ENCODE data around the gene SDK1.

DNA sequence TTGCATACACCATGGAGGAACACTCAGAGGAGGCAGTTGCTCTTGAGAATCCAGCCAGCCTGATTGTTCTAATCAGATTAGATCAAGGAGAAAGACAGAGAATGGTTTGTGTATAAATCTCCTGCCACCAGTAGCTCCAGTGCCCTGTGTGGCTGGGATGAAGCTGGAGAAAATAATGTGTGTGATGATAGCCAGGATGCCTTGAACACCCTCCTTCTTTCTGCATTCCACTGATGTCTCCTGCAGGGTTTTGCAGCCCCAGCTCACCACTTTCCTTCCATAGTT is 766.4 kb downstream of the SDK1 start:
- TF ChIP-seq GRHL2 (CRISPR knock-in tag; IDR thresholded peaks at IDR 0.05; ENCODE audit: insufficient replicate concordance, severe bottlenecking) (no peak), ELF4 (CRISPR knock-in tag; IDR thresholded peaks at IDR 0.05; ENCODE audit: low read depth) (no peak), CBFB (CRISPR knock-in tag; IDR thresholded peaks at IDR 0.05; ENCODE audit: low read depth) (no peak), GABPB1 (CRISPR knock-in tag; IDR thresholded peaks at IDR 0.05) (no peak), NFATC4 (CRISPR knock-in tag; IDR thresholded peaks at IDR 0.05) (no peak), JUN (CRISPR knock-in tag; IDR thresholded peaks at IDR 0.05) (no peak), ZNF121 (CRISPR knock-in tag; IDR thresholded peaks at IDR 0.05) (no peak), FOXJ3 (CRISPR knock-in tag; IDR thresholded peaks at IDR 0.05; ENCODE audit: borderline replicate concordance) (no peak), ESRRA (CRISPR knock-in tag; IDR thresholded peaks at IDR 0.05; ENCODE audit: borderline replicate concordance) (no peak)
- TF ChIP-seq, protein P1, sequence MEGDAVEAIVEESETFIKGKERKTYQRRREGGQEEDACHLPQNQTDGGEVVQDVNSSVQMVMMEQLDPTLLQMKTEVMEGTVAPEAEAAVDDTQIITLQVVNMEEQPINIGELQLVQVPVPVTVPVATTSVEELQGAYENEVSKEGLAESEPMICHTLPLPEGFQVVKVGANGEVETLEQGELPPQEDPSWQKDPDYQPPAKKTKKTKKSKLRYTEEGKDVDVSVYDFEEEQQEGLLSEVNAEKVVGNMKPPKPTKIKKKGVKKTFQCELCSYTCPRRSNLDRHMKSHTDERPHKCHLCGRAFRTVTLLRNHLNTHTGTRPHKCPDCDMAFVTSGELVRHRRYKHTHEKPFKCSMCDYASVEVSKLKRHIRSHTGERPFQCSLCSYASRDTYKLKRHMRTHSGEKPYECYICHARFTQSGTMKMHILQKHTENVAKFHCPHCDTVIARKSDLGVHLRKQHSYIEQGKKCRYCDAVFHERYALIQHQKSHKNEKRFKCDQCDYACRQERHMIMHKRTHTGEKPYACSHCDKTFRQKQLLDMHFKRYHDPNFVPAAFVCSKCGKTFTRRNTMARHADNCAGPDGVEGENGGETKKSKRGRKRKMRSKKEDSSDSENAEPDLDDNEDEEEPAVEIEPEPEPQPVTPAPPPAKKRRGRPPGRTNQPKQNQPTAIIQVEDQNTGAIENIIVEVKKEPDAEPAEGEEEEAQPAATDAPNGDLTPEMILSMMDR (IDR thresholded peaks at IDR 0.05) = no peak
- TF ChIP-seq, protein P2, sequence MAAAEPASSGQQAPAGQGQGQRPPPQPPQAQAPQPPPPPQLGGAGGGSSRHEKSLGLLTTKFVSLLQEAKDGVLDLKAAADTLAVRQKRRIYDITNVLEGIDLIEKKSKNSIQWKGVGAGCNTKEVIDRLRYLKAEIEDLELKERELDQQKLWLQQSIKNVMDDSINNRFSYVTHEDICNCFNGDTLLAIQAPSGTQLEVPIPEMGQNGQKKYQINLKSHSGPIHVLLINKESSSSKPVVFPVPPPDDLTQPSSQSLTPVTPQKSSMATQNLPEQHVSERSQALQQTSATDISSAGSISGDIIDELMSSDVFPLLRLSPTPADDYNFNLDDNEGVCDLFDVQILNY (CRISPR knock-in tag; IDR thresholded peaks at IDR 0.05) = no peak
- TF ChIP-seq, protein P3, sequence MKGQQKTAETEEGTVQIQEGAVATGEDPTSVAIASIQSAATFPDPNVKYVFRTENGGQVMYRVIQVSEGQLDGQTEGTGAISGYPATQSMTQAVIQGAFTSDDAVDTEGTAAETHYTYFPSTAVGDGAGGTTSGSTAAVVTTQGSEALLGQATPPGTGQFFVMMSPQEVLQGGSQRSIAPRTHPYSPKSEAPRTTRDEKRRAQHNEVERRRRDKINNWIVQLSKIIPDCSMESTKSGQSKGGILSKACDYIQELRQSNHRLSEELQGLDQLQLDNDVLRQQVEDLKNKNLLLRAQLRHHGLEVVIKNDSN (CRISPR knock-in tag; IDR thresholded peaks at IDR 0.05) = no peak
- TF ChIP-seq, protein P4, sequence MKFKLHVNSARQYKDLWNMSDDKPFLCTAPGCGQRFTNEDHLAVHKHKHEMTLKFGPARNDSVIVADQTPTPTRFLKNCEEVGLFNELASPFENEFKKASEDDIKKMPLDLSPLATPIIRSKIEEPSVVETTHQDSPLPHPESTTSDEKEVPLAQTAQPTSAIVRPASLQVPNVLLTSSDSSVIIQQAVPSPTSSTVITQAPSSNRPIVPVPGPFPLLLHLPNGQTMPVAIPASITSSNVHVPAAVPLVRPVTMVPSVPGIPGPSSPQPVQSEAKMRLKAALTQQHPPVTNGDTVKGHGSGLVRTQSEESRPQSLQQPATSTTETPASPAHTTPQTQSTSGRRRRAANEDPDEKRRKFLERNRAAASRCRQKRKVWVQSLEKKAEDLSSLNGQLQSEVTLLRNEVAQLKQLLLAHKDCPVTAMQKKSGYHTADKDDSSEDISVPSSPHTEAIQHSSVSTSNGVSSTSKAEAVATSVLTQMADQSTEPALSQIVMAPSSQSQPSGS (CRISPR knock-in tag; IDR thresholded peaks at IDR 0.05; ENCODE audit: borderline replicate concordance, low read depth) = no peak

Data from WTC11 (cell line).